GM18526 (cell line): Measurements from ENCODE around the gene ANXA6.
A peak's percentile ranks its signal among the peaks of the same experiment; 100 is the strongest.

Source experiments
- POLR2A ChIP-seq: IDR thresholded peaks from 3 replicates; pipeline ENCODE4 v1.6.1; 2011; ENCODE audit not compliant: insufficient read length; ENCODE audit errors: extremely low read depth

The ANXA6 gene

DNA sequence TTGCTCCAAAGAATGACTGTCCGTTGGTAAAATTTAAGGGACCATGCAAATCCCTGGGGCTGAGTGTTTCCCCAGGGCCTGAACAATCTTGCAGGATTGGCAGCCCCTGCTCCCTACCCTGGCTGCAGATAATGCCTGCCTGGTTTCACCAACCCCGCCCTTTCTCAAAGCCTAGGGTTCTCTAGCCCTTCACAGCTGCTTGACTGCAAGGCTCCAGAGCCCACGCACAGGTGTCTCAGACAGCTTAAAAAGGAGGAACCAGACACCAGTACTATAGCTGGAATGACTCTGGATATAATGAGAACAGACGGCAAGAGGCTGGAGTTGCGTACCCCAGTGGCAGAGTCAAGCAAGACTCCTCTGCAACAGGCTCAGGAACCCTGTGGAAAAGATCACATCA is 51.5 kb downstream of the ANXA6 start:
- no peak for TF ChIP-seq POLR2A

DNA sequence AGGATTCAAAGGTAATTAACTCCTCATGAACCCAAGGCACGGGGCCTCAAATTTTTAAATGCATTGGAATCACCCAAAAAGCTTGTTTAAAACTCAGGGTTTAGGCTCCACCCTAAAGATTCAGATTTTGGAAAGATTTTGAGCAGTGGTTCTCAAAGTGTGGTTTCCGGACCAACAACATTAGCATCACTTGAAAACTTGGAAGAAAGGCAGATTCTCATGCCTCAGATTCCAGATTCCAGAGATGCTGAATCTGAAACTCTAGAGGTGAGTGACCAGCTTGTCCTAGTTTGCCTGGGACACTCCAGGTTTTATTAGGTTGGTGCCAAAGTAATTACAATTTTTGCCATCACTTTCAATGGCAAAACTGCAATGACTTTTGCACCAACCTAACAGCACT is 52.0 kb downstream of the ANXA6 start:
- no peak for TF ChIP-seq POLR2A

DNA sequence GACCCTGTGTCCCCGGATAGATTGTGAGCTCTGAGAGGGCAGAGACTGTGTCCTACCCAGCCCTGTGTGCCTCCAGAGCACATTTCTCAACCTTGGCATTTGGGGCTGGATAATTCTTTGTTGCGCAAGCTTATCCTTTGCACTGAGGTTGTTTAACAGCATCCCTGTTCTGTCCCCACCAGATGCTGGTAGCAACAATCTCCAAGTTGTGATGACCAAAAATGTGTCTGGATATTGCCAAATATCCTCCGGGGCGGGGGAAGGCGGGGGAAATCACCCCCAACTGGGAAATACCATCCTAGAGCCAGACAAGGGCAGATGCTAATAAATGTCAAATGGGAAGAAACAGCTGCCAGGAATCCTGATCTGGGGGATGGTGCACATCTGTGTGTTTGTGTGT is 52.8 kb downstream of the ANXA6 start:
- no peak for TF ChIP-seq POLR2A

DNA sequence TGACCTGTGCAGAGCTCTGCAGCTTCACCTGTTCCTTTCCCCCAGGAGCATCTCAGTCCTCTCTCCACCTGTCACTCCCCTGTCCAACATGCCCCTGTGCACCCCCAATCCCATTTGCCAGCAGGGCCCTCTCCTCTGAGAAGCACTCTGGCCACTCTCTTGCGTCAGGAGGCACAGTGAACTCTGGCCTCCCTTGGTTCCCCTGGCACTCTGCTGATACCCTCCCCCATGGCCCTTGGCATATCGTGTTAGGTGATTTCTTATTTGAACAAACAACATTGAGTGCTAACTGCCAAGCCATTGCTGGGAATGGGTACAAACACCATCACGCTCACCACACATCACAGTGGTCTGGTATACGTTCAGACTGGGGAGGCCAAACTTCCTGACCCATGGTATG is 55.8 kb downstream of the ANXA6 start:
- TF ChIP-seq POLR2A = no peak

DNA sequence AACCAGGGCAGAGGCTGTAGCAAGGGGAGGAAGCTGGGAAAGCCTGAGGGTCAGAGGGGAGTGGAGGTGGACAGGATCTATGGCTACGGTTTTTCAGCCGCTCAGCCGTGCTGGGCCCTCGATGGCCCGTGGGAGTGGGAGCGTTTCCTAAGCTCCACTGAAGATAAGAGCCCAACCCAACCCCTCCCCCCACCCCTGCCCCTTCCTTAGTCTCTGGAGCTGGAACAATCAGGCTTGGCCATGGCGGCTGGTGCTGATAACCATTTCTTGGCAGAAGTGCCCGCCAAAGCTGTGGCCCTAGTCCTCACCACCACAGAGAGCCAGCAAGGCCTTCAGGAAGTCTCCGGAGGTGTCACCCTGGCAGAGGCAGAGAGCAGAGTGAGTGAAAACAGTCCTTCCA is 56.4 kb downstream of the ANXA6 start:
- TF ChIP-seq POLR2A = no peak

DNA sequence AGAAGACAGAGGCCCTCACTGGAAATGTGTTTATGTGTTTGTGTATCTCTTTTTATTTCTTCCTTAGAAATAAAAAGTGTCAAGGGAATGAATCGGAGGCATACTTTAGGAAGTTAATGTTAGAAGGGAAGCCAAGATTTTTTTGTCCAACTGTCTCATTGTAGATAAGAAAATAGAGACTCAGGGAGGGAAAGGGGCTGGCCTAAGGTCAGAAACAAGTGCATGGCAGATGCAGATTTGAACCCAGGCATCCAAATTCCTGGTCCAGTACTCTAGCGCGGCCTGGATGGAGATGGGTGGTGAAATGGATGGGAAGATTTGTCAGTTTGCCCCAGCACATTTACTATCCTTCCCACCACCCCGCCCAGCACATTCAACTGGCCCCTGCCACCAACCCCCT is 56.9 kb downstream of the ANXA6 start:
- TF ChIP-seq POLR2A = no peak

DNA sequence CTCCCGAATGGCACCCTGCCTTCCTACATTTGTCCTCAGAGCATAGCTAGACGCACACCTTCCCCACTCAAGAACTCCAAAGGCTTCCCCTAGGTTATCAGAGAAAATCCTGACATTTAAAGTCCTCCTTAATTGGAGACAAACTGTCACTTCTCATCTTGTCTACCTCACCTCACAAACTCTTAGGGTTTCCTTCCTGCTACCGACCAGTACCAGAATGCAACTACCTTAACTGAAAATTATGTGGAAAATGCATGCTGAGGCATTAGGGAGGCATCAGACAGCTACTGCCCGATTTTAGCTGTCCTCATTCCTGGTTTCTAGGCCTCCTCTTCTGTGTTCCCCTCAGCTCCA is 58.8 kb downstream of the ANXA6 start:
- no peak for TF ChIP-seq POLR2A

DNA sequence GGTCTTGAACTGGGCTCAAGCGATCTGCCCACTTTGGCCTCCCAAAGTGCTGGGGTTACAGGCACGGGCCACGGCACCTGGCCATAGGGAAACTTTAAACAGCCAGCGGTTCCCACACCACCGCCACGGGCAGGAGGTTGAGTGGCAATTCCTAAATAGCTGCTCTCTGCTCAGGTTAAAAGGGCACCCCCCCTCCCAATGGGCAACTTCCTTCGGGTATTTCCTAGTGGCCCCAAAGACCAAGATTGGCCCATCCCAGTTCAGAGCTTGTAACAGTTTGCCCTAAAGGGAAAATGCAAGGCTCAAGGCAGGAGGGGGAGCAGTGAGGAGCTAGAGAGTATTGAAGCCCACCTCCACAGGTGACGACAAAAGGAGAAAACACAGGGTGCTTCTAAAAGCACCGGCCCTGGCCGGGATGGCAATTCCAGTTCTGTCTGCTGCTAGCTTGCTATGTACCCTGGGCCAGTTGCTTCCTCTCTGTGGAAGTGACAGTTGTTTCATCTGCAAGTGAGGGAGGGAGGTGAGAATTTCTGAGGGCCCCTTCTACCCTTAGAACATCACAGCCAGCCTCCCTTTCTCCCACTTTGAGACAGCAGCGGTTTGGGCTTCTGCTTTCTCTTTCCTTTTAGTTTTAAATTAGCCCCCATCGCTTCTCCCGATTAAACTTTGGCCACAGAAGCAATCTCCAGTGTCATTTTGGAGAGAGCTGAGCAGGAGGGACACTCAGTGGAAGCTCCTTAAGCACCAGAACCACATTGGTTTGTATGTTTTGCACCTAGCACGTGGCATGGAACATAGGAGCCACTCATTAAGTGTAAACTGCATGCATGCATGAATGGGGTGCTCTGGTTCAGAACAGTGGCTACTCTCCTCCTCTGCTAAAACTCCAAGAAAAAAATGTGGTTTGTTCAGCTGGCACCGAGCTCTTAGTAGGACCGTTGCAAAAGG is 59.5 kb downstream of the ANXA6 start:
- TF ChIP-seq POLR2A = peak; percentile 29

DNA sequence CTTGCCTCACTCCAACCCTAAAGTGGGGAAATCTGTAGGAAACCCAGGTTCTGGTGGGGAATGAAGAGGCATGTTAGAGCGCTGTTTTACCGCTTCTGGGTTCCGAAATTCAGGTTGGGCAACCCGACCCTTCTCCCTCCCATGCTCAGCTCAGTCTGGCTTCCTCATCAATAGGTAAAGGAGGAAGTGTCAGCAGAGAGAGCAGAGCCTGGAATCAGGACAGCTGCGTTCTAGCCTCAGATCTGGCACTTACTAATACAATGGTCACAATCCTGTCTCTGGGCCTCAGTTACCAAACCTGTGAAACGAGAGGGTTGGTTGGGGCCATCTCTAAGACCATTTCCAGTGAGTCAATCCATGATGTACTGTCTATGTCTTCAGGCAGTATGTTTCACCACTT is 60.5 kb downstream of the ANXA6 start:
- TF ChIP-seq POLR2A = no peak

DNA sequence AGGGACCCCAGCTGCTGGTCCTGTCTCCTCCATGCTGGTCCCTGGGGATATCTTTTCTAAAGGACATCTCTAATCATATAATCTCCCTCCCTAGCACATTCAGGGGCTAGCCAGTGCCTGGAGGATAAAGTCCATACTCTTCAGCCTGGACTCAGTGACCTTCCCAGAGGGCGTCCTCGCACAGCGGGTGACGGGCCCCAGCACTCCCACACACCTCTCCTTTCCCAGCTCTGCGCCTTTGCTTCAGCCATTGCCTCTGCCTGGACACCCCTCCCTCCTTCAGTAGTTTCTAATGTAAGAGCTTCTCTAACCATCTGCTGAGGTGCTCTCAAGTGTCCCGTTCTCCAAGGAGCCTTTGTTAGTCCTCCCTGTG is 61.6 kb downstream of the ANXA6 start:
- peak; percentile 11 for TF ChIP-seq POLR2A

DNA sequence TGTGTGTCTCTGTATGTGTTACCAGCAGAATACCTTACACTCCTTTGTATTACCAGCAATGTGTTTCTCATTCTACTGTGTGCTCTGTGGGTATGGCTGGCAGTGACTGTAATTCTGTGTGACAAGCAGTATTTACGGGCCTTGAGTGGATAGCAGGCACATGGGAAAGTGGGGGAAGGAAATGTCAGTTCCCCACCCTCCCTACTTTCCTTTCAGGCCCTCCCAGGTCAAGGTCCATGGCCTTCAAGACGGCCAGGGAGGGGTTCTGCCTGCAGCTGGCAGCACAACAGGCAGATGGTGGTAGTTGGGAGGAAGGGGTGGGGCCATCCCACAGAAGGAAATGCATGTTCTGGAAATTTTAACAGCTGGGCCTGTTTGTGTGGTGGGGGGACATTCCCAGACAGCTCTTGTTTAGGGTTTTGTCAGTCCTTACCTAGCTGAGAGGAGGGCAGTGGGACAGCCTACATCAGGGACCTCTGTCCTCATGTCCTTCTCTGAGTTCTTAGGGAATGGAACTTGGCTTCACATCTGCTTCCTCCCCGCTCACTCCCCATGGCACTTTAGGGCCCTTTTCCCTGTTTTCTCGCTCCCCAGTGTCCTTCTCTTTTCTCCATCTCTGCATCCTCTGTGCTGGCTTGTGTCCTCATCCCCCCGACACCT is 62.1 kb downstream of the ANXA6 start:
- no peak for TF ChIP-seq POLR2A

DNA sequence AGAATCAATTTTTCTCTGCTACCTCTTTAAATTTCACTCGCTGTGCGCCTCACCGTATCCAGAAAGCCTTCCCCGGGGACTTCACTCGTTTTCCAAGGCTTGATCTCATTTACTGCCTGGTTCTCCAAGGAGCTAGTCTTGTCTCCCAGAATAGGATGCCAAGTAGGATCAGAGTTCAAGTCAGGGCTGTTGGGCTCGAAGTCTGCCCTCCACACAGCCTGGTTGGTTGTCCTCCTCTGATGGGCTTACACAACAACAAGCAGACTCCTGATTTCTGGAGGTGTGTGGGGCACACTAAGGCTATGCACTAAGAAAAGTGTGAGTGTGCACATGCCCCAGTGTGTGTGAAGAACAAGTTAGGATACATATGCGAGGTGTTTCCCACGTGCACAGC is 62.7 kb downstream of the ANXA6 start:
- TF ChIP-seq POLR2A = peak; percentile 23

DNA sequence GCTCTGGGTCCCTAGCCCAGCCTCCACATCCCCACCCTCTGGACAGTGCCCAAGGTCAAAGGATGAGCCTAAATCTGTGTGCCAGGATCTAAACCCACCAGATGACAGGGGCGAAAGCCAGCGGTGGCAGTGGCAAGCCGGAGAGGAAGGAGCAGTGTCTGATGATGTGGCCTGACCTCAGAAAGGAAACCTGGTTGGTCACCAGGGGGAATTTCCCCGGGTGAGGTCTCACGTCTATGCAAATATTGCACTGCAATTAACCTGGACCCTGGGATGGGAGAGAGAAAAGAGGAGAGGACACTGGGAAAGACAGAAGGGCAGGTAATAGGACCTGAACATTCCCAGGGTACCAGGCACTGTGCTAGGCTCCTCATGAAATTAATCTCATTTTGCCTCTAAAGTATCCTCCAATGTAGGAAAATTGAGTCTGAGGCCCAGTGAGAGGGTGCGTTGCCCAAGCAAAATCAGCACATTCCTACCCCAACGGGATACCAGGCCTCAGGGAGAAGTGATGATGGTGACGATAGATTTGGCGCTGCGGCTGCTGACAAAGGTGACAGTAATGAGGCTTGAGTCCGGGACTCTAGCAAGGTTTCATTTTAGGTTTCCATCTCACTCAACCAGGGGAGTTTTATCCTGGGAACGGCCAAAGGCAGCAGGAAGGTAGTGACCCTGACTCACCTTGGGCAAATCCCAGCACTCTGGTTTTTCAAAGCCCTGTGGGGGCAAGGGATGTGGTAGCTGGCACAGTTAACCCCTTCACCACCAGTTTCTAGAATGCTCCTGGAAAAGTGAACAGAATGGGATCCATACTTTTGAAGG is 63.3 kb downstream of the ANXA6 start:
- TF ChIP-seq POLR2A = peak; percentile 68

DNA sequence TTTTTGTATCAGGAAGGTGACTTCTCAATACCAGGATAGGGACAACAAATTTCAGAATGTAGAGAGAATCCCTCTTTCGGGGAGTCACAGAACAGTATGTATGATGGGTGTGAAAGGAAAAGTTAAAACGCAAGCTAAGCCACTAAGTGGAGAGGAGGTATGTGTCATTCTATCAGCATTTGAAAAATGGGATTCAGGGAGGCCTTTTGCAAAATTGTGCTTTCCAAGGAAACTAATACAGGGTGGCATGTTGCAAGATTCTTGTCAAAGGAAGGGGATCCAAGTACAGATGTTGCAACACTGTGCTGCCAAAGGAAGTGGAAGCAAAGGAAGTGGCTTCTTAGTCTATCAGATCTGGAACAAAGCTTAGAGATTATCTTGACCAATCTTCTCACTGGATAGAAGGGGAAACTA is 64.1 kb downstream of the ANXA6 start:
- TF ChIP-seq POLR2A = no peak

DNA sequence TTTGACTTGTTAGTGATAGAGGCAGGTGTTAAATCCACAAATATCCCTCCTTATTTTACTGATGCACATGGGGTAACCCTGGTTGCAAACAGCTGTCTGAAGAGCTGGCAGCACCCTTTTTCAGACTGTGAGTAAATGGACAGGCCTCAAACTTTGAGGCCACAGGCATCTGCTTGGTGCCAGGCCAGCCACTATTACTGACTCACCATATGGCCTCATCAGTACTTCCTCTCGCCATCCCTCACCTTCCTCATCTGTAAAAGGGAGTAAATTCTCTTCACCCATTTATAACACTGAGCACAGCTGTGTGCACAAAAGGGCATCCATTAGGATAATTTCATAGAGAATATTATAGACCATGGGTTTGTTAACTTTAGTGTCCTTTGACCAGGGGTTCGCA is 64.8 kb downstream of the ANXA6 start:
- TF ChIP-seq POLR2A = no peak

DNA sequence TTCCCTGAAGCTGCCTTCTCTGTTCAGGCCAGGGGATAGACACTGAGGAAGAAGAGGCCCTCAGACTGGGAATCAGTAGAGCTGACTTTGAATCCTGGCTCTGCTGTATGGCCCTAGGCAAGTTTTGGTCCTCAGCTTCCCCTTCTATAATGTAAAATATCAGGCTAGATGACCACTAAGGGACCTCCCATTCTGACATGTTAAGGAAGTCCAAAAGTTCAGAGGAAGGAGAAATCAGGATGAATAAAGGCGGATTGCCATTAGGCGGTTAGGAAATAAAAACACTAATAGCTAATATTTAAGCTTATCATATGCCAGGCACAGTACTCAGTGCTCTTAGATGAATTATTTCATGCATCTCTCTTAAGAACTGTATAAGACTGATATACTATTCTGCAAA is 67.9 kb downstream of the ANXA6 start:
- TF ChIP-seq POLR2A = no peak
